Measurements from ENCODE around the gene FEV.
A peak's percentile ranks its signal among the peaks of the same experiment; 100 is the strongest.

FEV gene

GRCh38 chr2:218992196-218992595 is 7.2 kb upstream of the FEV start:
- no peak for DNase-seq

DNA sequence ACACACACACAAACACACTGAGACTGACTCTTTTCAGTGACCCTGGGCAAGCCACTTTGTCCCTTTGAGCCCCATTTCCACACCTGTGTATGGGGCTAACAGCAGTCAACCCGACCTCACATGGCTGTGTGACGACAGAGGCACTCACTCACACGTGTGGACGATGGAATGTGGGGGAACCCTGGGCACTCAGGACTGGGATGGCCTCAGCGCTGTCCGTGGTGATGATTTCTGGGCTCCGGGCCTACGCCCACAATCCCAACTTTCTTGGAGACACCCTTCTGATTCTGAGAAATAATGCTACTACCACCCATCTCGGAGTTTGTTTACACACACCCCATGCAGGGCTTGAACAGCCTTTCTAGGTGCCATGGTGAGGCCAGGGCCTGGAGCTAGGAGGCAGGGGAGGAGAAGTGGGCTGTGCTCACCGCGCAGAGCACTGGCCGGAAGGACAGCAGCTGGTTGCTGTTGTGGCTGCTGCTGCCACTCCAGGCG is 6.7 kb upstream of the FEV start:
- no peak for DNase-seq

- no peak for DNase-seq
Observed at GRCh38 chr2:218990612-218991011, 5.6 kb upstream of the FEV start.

DNA sequence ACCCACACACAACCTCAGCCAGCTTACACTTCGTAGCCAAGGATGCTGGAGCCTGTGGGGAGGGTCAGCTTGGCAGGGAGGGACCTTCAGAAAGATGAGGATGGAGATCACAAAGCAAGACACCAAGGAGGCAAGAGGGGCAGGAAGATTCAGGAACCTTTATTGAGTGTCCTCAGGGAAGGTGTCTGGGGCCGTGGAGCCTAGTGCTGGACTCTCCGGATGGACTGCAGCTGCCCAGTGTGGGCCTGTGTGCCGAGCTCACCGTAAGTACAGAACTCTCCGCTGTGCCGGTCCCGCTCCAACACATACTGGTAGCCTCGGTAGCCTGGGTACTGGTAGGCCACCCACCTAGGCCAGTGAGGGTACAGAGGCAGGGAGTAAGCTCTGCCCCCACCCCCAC is 5.1 kb upstream of the FEV start:
- DNase-seq = no peak

DNA sequence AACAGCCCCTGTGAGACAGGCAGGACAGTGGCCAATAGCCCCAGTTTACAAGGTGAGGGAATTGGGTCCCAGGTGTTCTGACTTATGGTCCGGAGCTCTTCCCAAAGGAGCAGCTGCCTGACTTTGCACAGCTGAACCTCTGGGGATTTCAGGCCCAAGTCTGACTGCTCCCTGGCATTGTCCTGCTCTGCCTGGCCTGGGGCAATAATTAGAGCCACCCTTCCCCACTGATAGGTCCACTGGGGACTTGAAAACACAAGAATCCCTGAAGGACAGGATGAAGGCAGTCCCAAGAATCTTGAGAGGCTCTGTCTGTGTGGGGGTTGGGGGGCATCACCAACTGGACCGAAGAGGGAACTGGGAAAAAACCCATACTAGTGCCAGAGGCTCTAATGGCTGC is 3.7 kb upstream of the FEV start:
- no peak for DNase-seq

DNA sequence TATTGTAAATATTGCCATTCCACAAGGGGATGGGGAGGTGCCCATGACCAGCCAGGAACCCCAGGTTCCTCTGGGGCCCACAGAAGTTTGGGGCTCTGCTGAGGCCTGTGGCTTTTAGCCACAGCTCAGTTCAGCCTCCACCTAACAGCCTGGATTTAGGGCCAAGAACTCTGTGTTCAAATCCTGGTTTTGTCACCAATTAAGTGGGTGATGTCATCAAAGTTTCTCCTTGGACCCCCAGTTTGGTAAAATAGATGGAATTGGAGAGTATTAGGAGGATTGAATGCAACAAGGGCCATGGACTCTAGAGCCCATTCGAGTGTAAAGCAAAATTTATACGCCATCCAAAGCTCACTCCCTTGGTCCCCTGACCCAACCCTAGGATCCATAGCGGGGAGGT is 3.2 kb upstream of the FEV start:
- no peak for DNase-seq

DNA sequence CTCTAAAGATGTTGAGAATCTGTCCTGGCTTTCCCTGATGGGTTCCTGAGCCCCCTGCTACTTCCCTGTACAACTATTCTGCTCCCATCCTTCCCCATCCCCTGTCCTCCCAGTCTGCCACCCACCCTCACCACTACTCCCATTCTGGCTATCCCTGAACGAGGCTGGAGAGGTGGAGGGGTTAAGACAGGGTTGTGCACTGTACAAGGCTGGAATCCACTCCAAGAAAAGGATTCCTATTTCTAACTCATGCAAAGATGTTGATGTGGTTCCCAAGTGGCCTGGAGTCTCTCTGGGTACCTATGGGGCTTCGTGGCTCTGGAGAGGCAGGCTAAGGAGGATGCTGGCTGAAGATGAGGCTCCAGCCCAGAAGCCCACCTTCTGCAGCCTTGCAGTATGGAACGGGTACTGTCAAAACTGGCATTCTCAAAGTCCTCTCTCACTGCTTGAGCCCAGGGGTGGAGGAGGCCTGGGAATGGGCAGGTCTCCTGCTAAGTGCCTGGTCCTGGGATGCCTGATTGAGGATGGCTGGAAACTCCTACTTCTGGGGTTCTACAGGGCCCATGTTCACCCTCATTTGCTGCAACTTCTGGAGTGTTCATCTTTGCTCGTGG is 1.3 kb upstream of the FEV start:
- DNase-seq = no peak

DNA sequence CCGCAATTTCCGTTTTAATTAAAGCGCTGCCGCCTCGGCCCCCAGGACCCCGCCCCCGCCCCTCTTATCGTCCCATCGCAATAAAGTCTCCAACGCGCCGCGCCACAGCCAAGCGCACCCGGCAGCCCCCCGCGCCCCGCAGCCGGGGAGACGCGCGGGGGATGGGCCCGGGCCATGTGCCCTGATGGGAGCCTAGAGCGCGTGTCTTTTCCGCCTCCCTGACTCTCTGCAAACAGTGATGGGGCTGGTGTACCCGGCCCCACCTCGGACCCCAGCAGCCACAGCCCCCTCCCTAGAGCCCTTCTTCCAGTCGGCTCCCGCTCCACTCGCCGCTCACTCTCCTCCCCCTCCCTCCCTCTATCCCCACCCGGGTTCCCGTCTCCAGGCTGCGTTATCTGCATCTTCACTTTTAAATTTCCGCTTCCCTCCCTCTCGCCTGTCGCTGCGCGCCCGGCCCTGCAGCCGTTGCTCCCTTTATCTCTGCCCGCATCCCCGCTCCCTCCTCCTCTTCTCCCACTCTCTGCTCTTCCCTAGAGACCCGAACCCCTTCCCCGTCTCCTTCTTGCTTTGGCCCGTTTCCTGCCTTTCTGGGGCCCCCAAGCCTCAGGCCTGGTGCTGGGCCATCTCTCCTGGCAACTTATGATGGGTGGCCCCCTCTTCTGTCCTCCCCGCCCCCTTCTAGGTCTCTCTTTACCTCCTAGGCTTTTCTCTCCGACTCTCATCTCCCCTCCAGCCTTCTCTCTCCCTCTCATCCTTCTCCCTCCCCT is 524 bp upstream of the FEV start:
- DNase-seq = no peak

GRCh38 chr2:218984239-218985020 is 554 bp downstream of the FEV start:
- no peak for DNase-seq

GRCh38 chr2:218983934-218984238 is 1.1 kb downstream of the FEV start:
- no peak for DNase-seq

- peak; percentile 31 for DNase-seq
Observed at GRCh38 chr2:218983263-218983933, 1.6 kb downstream of the FEV start.

GRCh38 chr2:218982586-218983262 is 2.3 kb downstream of the FEV start:
- DNase-seq = no peak

- DNase-seq = peak; percentile 59
Observed at GRCh38 chr2:218981881-218982585, 3.0 kb downstream of the FEV start.

- no peak for DNase-seq
Observed at GRCh38 chr2:218981390-218981880, 3.5 kb downstream of the FEV start.

DNA sequence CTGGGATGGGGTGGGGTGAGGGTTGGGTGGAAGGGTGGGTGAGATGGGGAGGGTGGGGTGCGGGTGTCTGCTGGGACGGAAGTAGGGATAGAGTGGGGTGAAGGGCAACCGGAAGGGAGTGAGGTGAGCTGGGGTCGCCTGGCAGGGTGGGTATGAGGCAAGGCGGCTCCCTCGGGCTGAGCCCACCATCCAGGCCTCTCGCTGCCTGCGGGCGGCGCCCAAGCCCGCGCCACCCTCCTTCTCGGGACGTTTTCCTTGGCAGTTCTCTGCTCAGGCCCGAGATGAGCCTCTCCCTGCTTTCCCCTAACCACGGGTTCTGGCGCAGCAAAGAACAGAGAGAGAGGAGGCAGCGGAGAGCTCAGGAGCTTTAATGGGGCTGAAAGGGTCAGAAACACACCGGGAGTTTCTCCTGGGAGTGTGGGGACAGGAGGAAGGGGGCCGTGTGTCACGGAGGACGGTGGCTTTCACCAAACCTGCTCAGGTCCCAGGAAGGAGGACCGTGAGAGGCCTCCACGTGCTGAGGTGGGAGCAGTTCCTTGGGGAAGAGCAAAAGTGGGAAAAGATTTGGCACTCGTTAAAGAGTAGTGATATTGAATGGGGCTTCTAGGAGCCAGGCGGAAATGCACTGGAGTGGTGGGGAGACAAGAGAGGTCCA is 4.1 kb downstream of the FEV start:
- no peak for DNase-seq

- DNase-seq = peak; percentile 92
Observed at GRCh38 chr2:218979846-218980734, 4.9 kb downstream of the FEV start.

DNA sequence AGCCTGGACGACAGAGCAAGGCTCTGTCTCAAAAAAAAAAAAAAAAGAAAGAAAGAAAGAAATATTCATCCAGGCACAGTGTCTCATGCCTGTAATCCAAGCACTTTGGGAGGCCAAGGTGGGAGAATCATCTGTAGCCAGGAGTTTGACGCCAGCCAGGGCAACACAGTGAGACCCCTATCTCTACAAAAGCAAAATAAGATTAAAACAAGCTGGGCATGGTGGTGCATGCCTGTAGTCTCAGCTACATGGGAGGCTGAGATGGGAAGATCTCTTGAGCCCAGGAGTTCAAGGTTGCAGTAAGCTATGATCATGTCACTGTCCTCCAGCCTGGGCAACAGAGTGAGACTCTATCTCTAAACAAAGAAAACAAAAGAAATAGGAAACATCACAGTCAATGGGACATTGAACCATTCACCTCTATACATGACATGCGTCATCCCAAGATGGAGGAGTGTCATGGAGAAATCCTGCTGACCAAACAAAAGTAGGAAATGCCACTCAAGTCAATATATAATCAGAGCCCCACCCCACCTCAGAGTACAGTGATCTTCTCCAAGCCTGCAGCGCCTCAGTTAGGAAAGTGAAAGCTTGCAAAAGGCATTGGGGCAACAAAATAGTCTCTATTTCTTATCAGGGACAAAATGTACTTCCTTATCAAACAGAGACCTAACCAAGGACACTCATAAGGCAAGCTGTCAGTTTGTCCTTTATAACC is 9.8 kb downstream of the FEV start:
- no peak for DNase-seq

DNA sequence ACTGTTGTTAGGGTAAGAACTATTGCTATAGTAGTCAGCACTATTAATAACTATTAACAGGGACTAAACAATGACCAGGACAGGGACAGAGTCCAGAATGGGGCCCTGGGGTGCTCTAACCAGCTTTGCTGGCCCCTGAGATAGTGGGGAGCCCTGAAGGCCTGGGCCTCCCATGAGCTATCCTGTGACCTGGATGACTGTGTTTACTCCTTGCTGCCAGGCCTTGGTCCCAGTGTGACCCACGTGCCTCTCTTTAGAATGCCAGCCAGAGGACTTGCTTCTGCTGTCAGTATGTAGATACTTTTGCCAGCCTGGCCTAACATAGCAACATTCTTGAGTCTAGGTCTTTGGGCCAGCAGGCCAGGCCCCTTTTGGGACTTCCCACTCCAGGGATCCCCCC is 14.1 kb downstream of the FEV start:
- DNase-seq = no peak

GRCh38 chr2:218964041-218964771 is 20.8 kb downstream of the FEV start:
- DNase-seq = no peak

Data from activated CD4-positive, alpha-beta T cell treated with anti-CD3 and anti-CD28 coated beads for 48 hours (primary cell).